ENCODE measurements around the gene BARHL1. TPM values are rescaled to one million over a fixed set of nuclear protein-coding genes. Genes with fewer than 3 reads are reported as not detected.

The BARHL1 gene
- total RNA-seq, 1 donor from 2014 or later, result not detected

DNA sequence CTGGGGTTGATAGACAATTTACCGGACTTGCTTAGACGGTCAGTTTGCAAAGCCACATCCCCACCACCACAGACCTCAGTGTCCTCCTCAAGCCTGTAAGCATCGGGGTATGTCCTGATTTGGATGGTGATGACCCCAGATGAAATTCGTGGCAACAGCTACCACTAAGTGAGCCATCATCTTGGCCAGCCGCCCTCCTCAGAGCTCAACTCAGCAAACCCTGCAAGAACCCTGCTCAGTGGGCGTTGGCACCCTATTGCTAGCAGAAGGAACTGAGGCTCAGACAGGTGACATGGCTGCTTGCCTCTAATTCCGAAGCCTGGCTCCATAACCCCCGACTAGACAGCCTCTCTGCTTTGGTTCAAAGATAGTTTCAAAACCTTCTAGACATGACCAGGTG is 41.4 kb upstream of the BARHL1 start:
- Histone ChIP-seq H3K4me3 (no peak overlapping the region), H3K36me3 (no peaks in the 10 kb centered on the region), H3K27ac (no peak overlapping the region), H3K4me1 (no peaks in the 10 kb centered on the region), H3K27me3 (peaks cover 6% of the 10 kb centered on the region), H3K9me3 (peaks cover 0 to 9% of the 10 kb centered on the region in 2 donors)
- intact Hi-C loops (cut with DNase I), result no loop called here
- TF ChIP-seq, protein P1, sequence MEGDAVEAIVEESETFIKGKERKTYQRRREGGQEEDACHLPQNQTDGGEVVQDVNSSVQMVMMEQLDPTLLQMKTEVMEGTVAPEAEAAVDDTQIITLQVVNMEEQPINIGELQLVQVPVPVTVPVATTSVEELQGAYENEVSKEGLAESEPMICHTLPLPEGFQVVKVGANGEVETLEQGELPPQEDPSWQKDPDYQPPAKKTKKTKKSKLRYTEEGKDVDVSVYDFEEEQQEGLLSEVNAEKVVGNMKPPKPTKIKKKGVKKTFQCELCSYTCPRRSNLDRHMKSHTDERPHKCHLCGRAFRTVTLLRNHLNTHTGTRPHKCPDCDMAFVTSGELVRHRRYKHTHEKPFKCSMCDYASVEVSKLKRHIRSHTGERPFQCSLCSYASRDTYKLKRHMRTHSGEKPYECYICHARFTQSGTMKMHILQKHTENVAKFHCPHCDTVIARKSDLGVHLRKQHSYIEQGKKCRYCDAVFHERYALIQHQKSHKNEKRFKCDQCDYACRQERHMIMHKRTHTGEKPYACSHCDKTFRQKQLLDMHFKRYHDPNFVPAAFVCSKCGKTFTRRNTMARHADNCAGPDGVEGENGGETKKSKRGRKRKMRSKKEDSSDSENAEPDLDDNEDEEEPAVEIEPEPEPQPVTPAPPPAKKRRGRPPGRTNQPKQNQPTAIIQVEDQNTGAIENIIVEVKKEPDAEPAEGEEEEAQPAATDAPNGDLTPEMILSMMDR (IDR thresholded peaks at IDR 0.05), result no peak
- no peak for DNase-seq (ENCODE audit: low spot score in 2 of 2)

DNA sequence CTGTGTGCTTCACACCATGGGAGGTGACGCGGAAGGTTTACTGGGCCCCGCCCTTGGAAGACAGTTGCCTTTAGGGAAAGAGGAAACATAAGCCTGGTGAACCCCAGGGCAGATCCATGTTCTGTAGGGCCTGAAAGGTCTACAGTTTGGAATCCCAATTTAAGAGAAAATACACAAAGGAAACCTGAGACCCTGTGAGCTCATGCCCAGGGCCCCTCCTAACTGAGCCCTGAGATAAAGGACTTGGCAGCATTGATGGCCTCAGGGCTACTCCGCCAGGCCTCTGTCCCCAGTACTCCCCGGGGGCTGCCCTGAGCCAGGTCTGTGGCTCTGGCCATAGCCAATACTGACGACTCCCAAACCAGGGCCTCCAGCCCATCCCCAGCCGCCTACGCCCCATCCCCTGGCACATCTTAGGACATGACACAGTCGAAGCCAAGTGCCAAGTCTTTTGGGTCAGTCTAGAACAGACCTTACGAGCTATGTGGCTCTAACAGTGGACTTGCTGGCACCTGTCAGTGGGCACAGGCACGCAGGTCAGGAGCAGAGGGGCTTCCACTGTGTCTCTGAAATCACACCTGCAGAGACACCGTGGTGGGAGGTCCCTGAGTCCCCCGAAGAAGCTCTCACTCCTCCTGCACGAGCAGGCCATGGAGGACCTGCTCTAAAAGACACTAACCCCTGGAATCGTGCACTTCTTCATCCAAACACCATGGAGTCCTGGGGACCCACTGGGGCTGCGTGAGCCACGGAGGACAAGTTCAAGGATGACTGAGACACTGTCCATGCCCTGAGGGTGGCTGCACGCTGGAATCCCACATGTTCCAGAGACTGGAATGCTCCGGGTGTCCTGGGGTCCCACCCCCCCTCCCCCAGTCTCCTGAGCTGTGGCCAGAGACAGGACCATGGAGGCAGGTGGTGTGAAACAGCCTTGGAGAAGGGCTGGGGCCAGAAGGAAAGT is 40.3 kb upstream of the BARHL1 start:
- no peaks in the 10 kb centered on the region for H3K9me3 ChIP-seq
- no peaks in the 10 kb centered on the region for H3K36me3 ChIP-seq
- TF ChIP-seq, protein P1 (IDR thresholded peaks at IDR 0.05), result no peak
- no peak overlapping the region for H3K4me3 ChIP-seq
- H3K4me1 ChIP-seq, result no peaks in the 10 kb centered on the region
- no peak overlapping the region for H3K27ac ChIP-seq
- DNase-seq (ENCODE audit: low spot score in 2 of 2), result no peak
- peaks cover 11% of the 10 kb centered on the region for H3K27me3 ChIP-seq
- intact Hi-C loops (cut with DNase I), result no loop called here

DNA sequence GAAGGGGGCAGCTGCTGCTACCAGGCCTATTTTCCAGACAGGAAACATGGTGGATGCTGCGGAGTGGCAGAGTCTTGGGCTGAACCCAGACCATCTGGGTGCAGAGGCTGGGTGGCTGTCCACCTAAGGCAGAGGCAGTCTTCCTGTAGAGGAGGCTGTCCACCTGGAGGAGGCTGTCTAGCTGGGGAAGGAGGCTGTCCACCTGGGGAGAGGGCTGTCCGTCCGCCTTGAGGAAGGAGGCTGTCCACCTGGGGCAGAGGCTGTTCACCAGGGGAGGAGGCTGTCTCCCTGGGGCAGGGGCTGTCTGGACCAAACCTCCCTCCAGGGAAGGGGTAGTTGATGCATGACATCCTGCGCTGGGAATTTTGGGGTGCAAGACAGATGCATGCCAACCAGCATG is 39.2 kb upstream of the BARHL1 start:
- H3K4me1 ChIP-seq, result no peaks in the 10 kb centered on the region
- TF ChIP-seq, protein P1 (IDR thresholded peaks at IDR 0.05), result no peak
- no peaks in the 10 kb centered on the region for H3K36me3 ChIP-seq
- H3K27ac ChIP-seq, result no peak overlapping the region
- no peaks in the 10 kb centered on the region for H3K9me3 ChIP-seq
- H3K4me3 ChIP-seq, result no peak overlapping the region
- intact Hi-C loops (cut with DNase I), result no loop called here
- peaks cover 11% of the 10 kb centered on the region for H3K27me3 ChIP-seq
- no peak for DNase-seq (ENCODE audit: low spot score in 2 of 2)

DNA sequence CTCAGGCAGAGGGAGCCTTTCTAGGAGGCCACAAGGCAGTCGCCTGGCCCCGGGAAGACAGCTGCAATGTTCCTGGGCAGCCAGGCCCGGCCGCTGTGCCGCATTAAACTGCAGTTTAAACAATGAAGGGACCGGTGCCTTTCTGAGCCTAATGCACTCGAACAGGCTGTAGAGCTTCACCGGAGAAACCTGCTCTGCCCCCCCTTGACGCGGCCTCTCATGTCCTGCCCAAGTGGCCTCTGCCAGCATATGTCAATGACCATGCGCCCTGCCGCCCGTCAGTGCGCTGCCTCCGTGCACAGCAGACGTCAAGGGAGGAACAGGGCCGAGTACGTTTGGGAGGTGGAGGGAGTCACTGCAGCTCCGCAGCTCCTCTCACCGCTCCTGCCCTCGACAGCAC is 38.4 kb upstream of the BARHL1 start:
- intact Hi-C loops (cut with DNase I), result no loop called here
- DNase-seq (ENCODE audit: low spot score in 2 of 2), result no peak

DNA sequence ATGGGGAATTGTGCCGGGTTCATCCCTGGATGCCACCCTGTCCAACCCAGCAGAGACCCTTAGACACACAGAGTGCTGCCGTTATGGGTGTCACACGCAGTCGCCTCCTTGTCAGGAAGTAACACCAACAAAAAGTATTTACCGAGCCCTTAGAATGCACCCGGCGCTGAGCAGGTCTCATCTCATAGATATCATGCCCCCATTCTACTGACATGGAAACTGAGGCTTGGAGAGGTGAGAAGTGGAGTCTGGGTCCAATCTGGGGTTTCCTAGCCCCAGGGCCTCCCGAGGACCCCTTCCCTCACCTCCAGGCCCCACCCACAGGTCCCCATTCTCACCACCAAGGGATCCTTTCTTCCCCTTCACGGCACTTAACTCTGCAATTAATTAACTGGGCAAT is 36.8 kb upstream of the BARHL1 start:
- H3K4me1 ChIP-seq, result no peaks in the 10 kb centered on the region
- H3K27ac ChIP-seq, result no peak overlapping the region
- DNase-seq (ENCODE audit: low spot score in 2 of 2), result no peak
- no peaks in the 10 kb centered on the region for H3K36me3 ChIP-seq
- no peaks in the 10 kb centered on the region for H3K9me3 ChIP-seq
- H3K27me3 ChIP-seq, result peaks cover 11% of the 10 kb centered on the region
- no peak overlapping the region for H3K4me3 ChIP-seq
- TF ChIP-seq, protein P1 (IDR thresholded peaks at IDR 0.05), result no peak
- intact Hi-C loops (cut with DNase I), result no loop called here

More for the DNA sequence above, 38.4 kb upstream of the BARHL1 start:
- H3K27ac ChIP-seq, result no peak overlapping the region
- TF ChIP-seq, protein P1 (IDR thresholded peaks at IDR 0.05), result no peak
- peaks cover 11% of the 10 kb centered on the region for H3K27me3 ChIP-seq
- no peaks in the 10 kb centered on the region for H3K36me3 ChIP-seq
- no peaks in the 10 kb centered on the region for H3K9me3 ChIP-seq
- no peak overlapping the region for H3K4me3 ChIP-seq
- H3K4me1 ChIP-seq, result no peaks in the 10 kb centered on the region

Data from ascending aorta (tissue), 2 donors.